GM18505 (cell line): ENCODE results near the gene RASAL1.

Experiments used
- ATAC-seq: cut with Tn5 transposase; IDR thresholded peaks from one replicate; pipeline ENCODE4 v1.9.1; 2021; ENCODE audit not compliant: unreplicated experiment
- POLR2A ChIP-seq: IDR thresholded peaks from 4 replicates; pipeline ENCODE4 v1.6.1; 2011; ENCODE audit warnings: borderline replicate concordance; ENCODE audit not compliant: insufficient read depth, insufficient read length; ENCODE audit errors: extremely low read depth

Gene RASAL1

GRCh38 chr12:113069751-113070116 is 65.8 kb downstream of the RASAL1 start:
- ATAC-seq: no peak
- no peak for TF ChIP-seq POLR2A

- no peak for TF ChIP-seq POLR2A
- ATAC-seq: no peak
These were observed 66.4 kb downstream of the RASAL1 start for GRCh38 chr12:113069149-113069548.

GRCh38 chr12:113067987-113068935 is 67.3 kb downstream of the RASAL1 start:
- no peak for TF ChIP-seq POLR2A
- no peak for ATAC-seq

- TF ChIP-seq POLR2A: no peak
- ATAC-seq: no peak
These were observed 68.7 kb downstream of the RASAL1 start for GRCh38 chr12:113066813-113067400.

- TF ChIP-seq POLR2A: no peak
- no peak for ATAC-seq
These were observed 70.2 kb downstream of the RASAL1 start for GRCh38 chr12:113065126-113066007.

- no peak for TF ChIP-seq POLR2A
- ATAC-seq: no peak
These were observed 71.0 kb downstream of the RASAL1 start for GRCh38 chr12:113064395-113065125.

- no peak for TF ChIP-seq POLR2A
These were observed 71.9 kb downstream of the RASAL1 start for GRCh38 chr12:113063396-113064350.

GRCh38 chr12:113062502-113063395 is 72.8 kb downstream of the RASAL1 start:
- no peak for ATAC-seq
- no peak for TF ChIP-seq POLR2A

More at GRCh38 chr12:113063396-113064350, 71.9 kb downstream of the RASAL1 start:
- no peak for ATAC-seq

- ATAC-seq: no peak
- TF ChIP-seq POLR2A: no peak
These were observed 74.4 kb downstream of the RASAL1 start for GRCh38 chr12:113061061-113061694.

GRCh38 chr12:113060336-113060960 is 75.1 kb downstream of the RASAL1 start:
- no peak for TF ChIP-seq POLR2A
- no peak for ATAC-seq

GRCh38 chr12:113059071-113059595 is 76.4 kb downstream of the RASAL1 start:
- no peak for TF ChIP-seq POLR2A
- no peak for ATAC-seq
